K562 (cell line): ENCODE data around the gene CCDC32. TPM values are rescaled to one million over a fixed set of nuclear protein-coding genes. Genes with fewer than 3 reads are reported as not detected.

ENCODE experiments used
- ATAC-seq: fragments of 200-7000 bp; cut with Tn5 transposase; 3 replicates; pipeline ENCODE4 v1.9.1; 2020; ENCODE audit warnings: moderate library complexity
- BruUV-seq: library from RNA; stranded (reverse); fragments of 400-500 nt; replicated peaks from 2 replicates; lab custom pipeline; 2021; lab: Mats Ljungman, UMichigan
- CTCF ChIA-PET: fragments of 300-600 bp; formaldehyde crosslinking; extraction: SDS; loops from one replicate; lab custom pipeline; 2021; ENCODE audit warnings: low intra/inter-chr PET ratio; lab: Yijun Ruan, JAX
- POLR2A ChIA-PET: fragments of 300-600, 350-650 bp; sonication (Branson Sonifier 250); formaldehyde crosslinking; extraction: SDS; loops from one replicate; lab custom pipeline; 2021; ENCODE audit warnings: antibody characterized with exemption, inconsistent platforms; lab: Yijun Ruan, JAX
- DNase-seq, 4 experiments: peaks; one replicate each; pipeline versions ENCODE4 v3.0.0 to v3.0.0-alpha.2; 2011 to 2018; ENCODE audit warnings: low spot score in 3 of 4, mixed read lengths in 3 of 4; ENCODE audit errors: extremely low read depth in 1 of 4
- FAIRE-seq: peaks from 2 replicates; lab custom pipeline; 2011; peaks lifted over from hg19 to GRCh38; lab: Jason Lieb, UNC
- H2AFZ ChIP-seq: 2 replicates; pipeline ENCODE4 v1.6.0; 2011; ENCODE audit warnings: low read depth, low read length, control low read depth, inconsistent platforms
- H3K27ac ChIP-seq: fragments of 200-600 bp; 3 replicates; pipeline ENCODE4 v1.8.0; 2011; ENCODE audit warnings: low read depth, mild to moderate bottlenecking, control low read depth, inconsistent platforms, low read length, moderate library complexity, mixed read lengths; ENCODE audit errors: extremely low read depth
- H3K27me3 ChIP-seq, 2 experiments: fragments of 300-600 bp in 1 of 2; 2 replicates in 1 of 2; 3 replicates in 1 of 2; pipeline versions ENCODE4 v1.6.0 to v1.8.0; 2011; ENCODE audit warnings: inconsistent platforms in 2 of 2, low read length in 2 of 2, mild to moderate bottlenecking in 1 of 2, mixed read lengths in 1 of 2, moderate library complexity in 1 of 2; ENCODE audit not compliant: control insufficient read depth in 2 of 2, insufficient read depth in 2 of 2
- H3K36me3 ChIP-seq: fragments of 300-600 bp; 3 replicates; pipeline ENCODE4 v1.8.0; 2011; ENCODE audit warnings: mild to moderate bottlenecking, low read length, inconsistent platforms; ENCODE audit not compliant: control insufficient read depth, insufficient read depth
- H3K4me1 ChIP-seq, 2 experiments: fragments of 200-600 bp in 1 of 2; replicated peaks in 1 of 2; 2 replicates in 1 of 2; 3 replicates in 1 of 2; pipeline versions ENCODE4 v1.5.1 to v1.8.0; 2011; ENCODE audit warnings: inconsistent platforms in 2 of 2, low read length in 2 of 2, mild to moderate bottlenecking in 1 of 2, mixed read lengths in 1 of 2, moderate library complexity in 1 of 2; ENCODE audit not compliant: control insufficient read depth in 2 of 2, insufficient read depth in 2 of 2
- H3K4me2 ChIP-seq: 2 replicates; pipeline ENCODE4 v1.6.1; 2011; ENCODE audit warnings: low read length, control low read depth, inconsistent platforms, mixed read lengths; ENCODE audit not compliant: insufficient read depth
- H3K4me3 ChIP-seq: fragments of 200-600 bp; sonication (generic), shearing (Covaris generic); 2 replicates; pipeline ENCODE4 v1.5.1; 2016; ENCODE audit warnings: control low read depth, inconsistent platforms
- H3K79me2 ChIP-seq: fragments of 200-600 bp; 3 replicates; pipeline ENCODE4 v1.8.0; 2011; ENCODE audit warnings: low read length, inconsistent platforms; ENCODE audit not compliant: control insufficient read depth, insufficient read depth
- H3K9ac ChIP-seq, 2 experiments: 2 replicates each; pipeline versions ENCODE4 v1.6.0 to v1.6.1; 2011; ENCODE audit warnings: low read depth in 2 of 2, low read length in 2 of 2, control low read depth in 1 of 2, inconsistent platforms in 1 of 2, mild to moderate bottlenecking in 1 of 2, mixed read lengths in 1 of 2; ENCODE audit not compliant: insufficient read depth in 1 of 2
- H3K9me1 ChIP-seq: one replicate; pipeline ENCODE4 v1.6.0; 2011; ENCODE audit warnings: inconsistent platforms, mild to moderate bottlenecking, low read length, moderate library complexity; ENCODE audit not compliant: control insufficient read depth, insufficient read depth
- H3K9me3 ChIP-seq: replicated peaks from 2 replicates; pipeline ENCODE4 v1.5.1; 2011; ENCODE audit warnings: low read depth, low read length, inconsistent platforms; ENCODE audit not compliant: control insufficient read depth, insufficient read depth
- H4K20me1 ChIP-seq: replicated peaks from 2 replicates; pipeline ENCODE4 v1.6.1; 2011; ENCODE audit warnings: low read length, inconsistent platforms, mixed read lengths; ENCODE audit not compliant: control insufficient read depth, insufficient read depth
- FOXA1 ChIP-seq: fragments of 450-650 bp; IDR thresholded peaks from 2 replicates; pipeline ENCODE4 v1.6.1; 2016; ENCODE audit warnings: mild to moderate bottlenecking, borderline replicate concordance
- MEIS2 ChIP-seq: fragments of 450-650 bp; IDR thresholded peaks from 2 replicates; pipeline ENCODE4 v1.6.1; 2014; ENCODE audit warnings: mild to moderate bottlenecking; ENCODE audit not compliant: partially characterized antibody
- RAD21 ChIP-seq, 2 experiments: fragments of 250-450 bp in 1 of 2; fragments of 450-650 bp in 1 of 2; sonication (Bioruptor Pico) in 1 of 2; formaldehyde crosslinking in 1 of 2; IDR thresholded peaks in 1 of 2; conservative IDR thresholded peaks in 1 of 2; 2 replicates each; pipeline versions ENCODE4 v1.4.0 to v1.8.0; 2020 to 2022; ENCODE audit warnings: mild to moderate bottlenecking in 2 of 2, moderate library complexity in 1 of 2
- ZNF717 ChIP-seq: fragments of 250-450 bp; sonication (Bioruptor Pico); IDR thresholded peaks from 2 replicates; pipeline ENCODE4 v1.5.0; 2021
- WGBS: fragments of 100-300 bp; shearing (Covaris generic); methylation state at CpG from one replicate; pipeline ENCODE4 v1.1.6; 2016; ENCODE audit warnings: low coverage, mixed read lengths; ENCODE audit not compliant: insufficient coverage; ENCODE audit errors: missing lambda C conversion rate; 5-methylcytosine and 5-hydroxymethylcytosine counted together
- in situ Hi-C: fragments of 300-500 bp; cut with MboI; formaldehyde crosslinking; loops from 4 replicates; pipeline ENCODE4 v1.15.0; 2018; ENCODE audit warnings: inconsistent platforms, mixed read lengths
- intact Hi-C: fragments of 100-400 bp; cut with micrococcal nuclease; formaldehyde crosslinking; loops from 2 replicates; pipeline ENCODE4 v1.14.2; 2022
- polyA plus RNA-seq, 8 experiments: library from polyadenylated mRNA; depleted of rRNA in 4 of 8; stranded (reverse) in 5 of 8; unstranded in 3 of 8; fragments of >200 nt; fragmentation: Nextera tagmentation in 2 of 8; fragmentation: Illumina TruSeq in 1 of 8; extraction: Ambion mirVana in 2 of 8; extraction: Trizol in 1 of 8; gene quantifications; 2 replicates each; pipeline versions ENCODE4 v1.2.1 to v1.2.3, GENCODE V29; 2011 to 2014; ENCODE audit warnings: inconsistent platforms in 1 of 8, missing spikeins in 1 of 8
- total RNA-seq, 7 experiments: library from RNA; depleted of rRNA in 6 of 7; stranded (reverse); fragments of >200 nt in 6 of 7; fragmentation: Illumina TruSeq in 2 of 7; extraction: Trizol in 2 of 7; gene quantifications; 2 replicates each; pipeline versions ENCODE4 v1.2.1 to v1.2.3, GENCODE V29; 2011 to 2021; ENCODE audit warnings: low replicate concordance in 1 of 7
- TF ChIP-seq, protein P1 (sequence below), 3 experiments: IDR thresholded peaks in 2 of 3; conservative IDR thresholded peaks in 1 of 3; 2 replicates each; pipeline ENCODE4 v1.5.1; 2011 to 2012; ENCODE audit warnings: low read length in 3 of 3, mild to moderate bottlenecking in 3 of 3, control low read depth in 2 of 3, improper control_type of control experiment in 1 of 3, inconsistent platforms in 1 of 3, low read depth in 1 of 3, mixed read lengths in 1 of 3, moderate library complexity in 1 of 3; ENCODE audit not compliant: insufficient read depth in 2 of 3

CCDC32 gene
- total and polyA plus RNA-seq, 9 of the 15 experiments (the other 6 are each of a cell fraction or from before 2014, with no cell fraction given), result 22.2 to 94.8 (median 37.1) TPM

- Histone ChIP-seq H3K4me1 (peaks cover 3 to 14% of the 10 kb centered on the region in 2 experiments; a peak in 3 of 5 replicates), H3K27ac (no peak overlapping the region), H3K9me1 (no peaks in the 10 kb centered on the region), H3K27me3 (no peaks in the 10 kb centered on the region), H3K9ac (no peak overlapping the region), H3K36me3 (peaks cover 28% of the 10 kb centered on the region; the same call in 2 of the 3 replicates), H3K4me2 (no peak overlapping the region), H2AFZ (no peak overlapping the region), H3K9me3 (no peaks in the 10 kb centered on the region), H3K79me2 (no peaks in the 10 kb centered on the region), H3K4me3 (no peak overlapping the region), H4K20me1 (no peaks in the 10 kb centered on the region; the same call in 1 of the 2 replicates)
- WGBS, result 8% methylated on average over 1 of the region's 1 CpG
- intact Hi-C loops, result no loop called here
- peak; percentile 77 for ATAC-seq
- peak; percentile 37 for FAIRE-seq
- DNase-seq, result peak in 3 of 4 experiments; percentile 29 to 44 (median 31)
- no peak for TF ChIP-seq MEIS2
- peak in 1 of 2 experiments; percentile 17; a peak in 1 of 4 replicates for TF ChIP-seq RAD21 (CRISPR knock-in tag; conservative IDR thresholded peaks at IDR 0.05 in 1 of 2, IDR thresholded peaks at IDR 0.05 in 1 of 2)
- no peak for TF ChIP-seq ZNF717
- TF ChIP-seq, protein P1, sequence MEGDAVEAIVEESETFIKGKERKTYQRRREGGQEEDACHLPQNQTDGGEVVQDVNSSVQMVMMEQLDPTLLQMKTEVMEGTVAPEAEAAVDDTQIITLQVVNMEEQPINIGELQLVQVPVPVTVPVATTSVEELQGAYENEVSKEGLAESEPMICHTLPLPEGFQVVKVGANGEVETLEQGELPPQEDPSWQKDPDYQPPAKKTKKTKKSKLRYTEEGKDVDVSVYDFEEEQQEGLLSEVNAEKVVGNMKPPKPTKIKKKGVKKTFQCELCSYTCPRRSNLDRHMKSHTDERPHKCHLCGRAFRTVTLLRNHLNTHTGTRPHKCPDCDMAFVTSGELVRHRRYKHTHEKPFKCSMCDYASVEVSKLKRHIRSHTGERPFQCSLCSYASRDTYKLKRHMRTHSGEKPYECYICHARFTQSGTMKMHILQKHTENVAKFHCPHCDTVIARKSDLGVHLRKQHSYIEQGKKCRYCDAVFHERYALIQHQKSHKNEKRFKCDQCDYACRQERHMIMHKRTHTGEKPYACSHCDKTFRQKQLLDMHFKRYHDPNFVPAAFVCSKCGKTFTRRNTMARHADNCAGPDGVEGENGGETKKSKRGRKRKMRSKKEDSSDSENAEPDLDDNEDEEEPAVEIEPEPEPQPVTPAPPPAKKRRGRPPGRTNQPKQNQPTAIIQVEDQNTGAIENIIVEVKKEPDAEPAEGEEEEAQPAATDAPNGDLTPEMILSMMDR (IDR thresholded peaks at IDR 0.05 in 2 of 3, conservative IDR thresholded peaks at IDR 0.05 in 1 of 3; ENCODE audit: insufficient read depth in 2 of 3, low read depth in 1 of 3, low read length in 3 of 3), result peak; percentile 38 to 51 (median 40); a peak in 4 of 6 replicates
- TF ChIP-seq FOXA1, result no peak
- POLR2A ChIA-PET, result interaction anchor here (0.7 to 1.5 kb wide), 2 partner anchors 14 to 193 kb away, joined by 4 read pairs; no protein-coding TSS in a partner anchor
- no TSS peak for BruUV-seq
- CTCF ChIA-PET, result no interaction called here
- in situ Hi-C loops, result no loop called here
Measured at GRCh38 chr15:40545457-40545856, 19.4 kb downstream of the CCDC32 start.
